ENCODE data around the gene RBCK1. TPM values are rescaled to one million over a fixed set of nuclear protein-coding genes. Genes with fewer than 3 reads are reported as not detected.
"Not testable (repeated sequence)": the region's sequence is repeated elsewhere in the genome, so short reads cannot be mapped to it uniquely, and the experiment has no call there.

Gene RBCK1
- total RNA-seq, 1 donor from 2014 or later, result 202 TPM

- no peak overlapping the region for H3K4me3 ChIP-seq (ENCODE audit: low read depth, low read length)
- no peak for DNase-seq (ENCODE audit: low read depth)
- TF ChIP-seq CTCF (IDR thresholded peaks at IDR 0.05; ENCODE audit: insufficient read depth, low read length, severe bottlenecking), result no peak
- H3K27me3 ChIP-seq (ENCODE audit: control insufficient read depth, insufficient read depth, low read length), result no peaks in the 10 kb centered on the region
- no peak for FAIRE-seq
- H3K36me3 ChIP-seq (ENCODE audit: control insufficient read depth, insufficient read depth, low read length), result no peaks in the 10 kb centered on the region
Observed at GRCh38 chr20:375265-375889, 32.7 kb upstream of the RBCK1 start.

- FAIRE-seq, result no peak
- Histone ChIP-seq H3K4me3 (ENCODE audit: low read depth, low read length) (no peak overlapping the region), H3K36me3 (ENCODE audit: control insufficient read depth, insufficient read depth, low read length) (no peaks in the 10 kb centered on the region), H3K27me3 (ENCODE audit: control insufficient read depth, insufficient read depth, low read length) (no peaks in the 10 kb centered on the region)
- no peak for DNase-seq (ENCODE audit: low read depth)
- TF ChIP-seq CTCF (IDR thresholded peaks at IDR 0.05; ENCODE audit: insufficient read depth, low read length, severe bottlenecking), result no peak
Observed at GRCh38 chr20:376089-376488, 32.0 kb upstream of the RBCK1 start.

GRCh38 chr20:376750-377149 lies 31.3 kb upstream of the RBCK1 start:
- TF ChIP-seq CTCF (IDR thresholded peaks at IDR 0.05; ENCODE audit: insufficient read depth, low read length, severe bottlenecking), result no peak
- H3K27me3 ChIP-seq (ENCODE audit: control insufficient read depth, insufficient read depth, low read length), result no peaks in the 10 kb centered on the region
- no peak for DNase-seq (ENCODE audit: low read depth)
- no peak for FAIRE-seq
- H3K36me3 ChIP-seq (ENCODE audit: control insufficient read depth, insufficient read depth, low read length), result no peaks in the 10 kb centered on the region
- no peak overlapping the region for H3K4me3 ChIP-seq (ENCODE audit: low read depth, low read length)

- H3K4me3 ChIP-seq (ENCODE audit: low read depth, low read length); H3K36me3 ChIP-seq (ENCODE audit: control insufficient read depth, insufficient read depth, low read length); FAIRE-seq; H3K27me3 ChIP-seq (ENCODE audit: control insufficient read depth, insufficient read depth, low read length); DNase-seq (ENCODE audit: low read depth): not testable (repeated sequence)
Observed at GRCh38 chr20:377578-377977, 30.5 kb upstream of the RBCK1 start.

GRCh38 chr20:378961-379336 lies 29.1 kb upstream of the RBCK1 start:
- peaks cover 11% of the 10 kb centered on the region for H3K36me3 ChIP-seq (ENCODE audit: control insufficient read depth, insufficient read depth, low read length)
- H3K27me3 ChIP-seq (ENCODE audit: control insufficient read depth, insufficient read depth, low read length), result no peaks in the 10 kb centered on the region
- FAIRE-seq (no peak), DNase-seq (ENCODE audit: low read depth) (no peak)
- H3K4me3 ChIP-seq (ENCODE audit: low read depth, low read length), result no peak overlapping the region
- TF ChIP-seq CTCF (IDR thresholded peaks at IDR 0.05; ENCODE audit: insufficient read depth, low read length, severe bottlenecking), result no peak

GRCh38 chr20:380763-381580 lies 27.1 kb upstream of the RBCK1 start:
- H3K4me3 ChIP-seq (ENCODE audit: low read depth, low read length), result peak overlapping the region; percentile 91
- peaks cover 21% of the 10 kb centered on the region for H3K36me3 ChIP-seq (ENCODE audit: control insufficient read depth, insufficient read depth, low read length)
- FAIRE-seq (no peak), DNase-seq (ENCODE audit: low read depth) (peak; percentile 52)
- no peaks in the 10 kb centered on the region for H3K27me3 ChIP-seq (ENCODE audit: control insufficient read depth, insufficient read depth, low read length)
- TF ChIP-seq CTCF (IDR thresholded peaks at IDR 0.05; ENCODE audit: insufficient read depth, low read length, severe bottlenecking), result peak; percentile 45
